A549 (cell line): ENCODE data around the gene P2RX5. TPM values are rescaled to one million over a fixed set of nuclear protein-coding genes. Genes with fewer than 3 reads are reported as not detected.

Experiments used
- ATAC-seq, 2 experiments: fragments of 200-7000 bp in 1 of 2; fragments of >200 bp in 1 of 2; cut with Nextera tagmentation in 1 of 2; cut with Tn5 transposase in 1 of 2; 3 replicates each; pipeline versions ENCODE4 v1.8.0 to v1.9.1; 2018 to 2020; ENCODE audit warnings: mild to moderate bottlenecking in 1 of 2, moderate library complexity in 1 of 2
- CTCF ChIA-PET: fragments of 300-600 bp; sonication (Branson Sonifier 250); formaldehyde crosslinking; extraction: SDS; loops from one replicate; lab custom pipeline; 2021; ENCODE audit warnings: antibody characterized with exemption, inconsistent platforms; lab: Yijun Ruan, JAX
- POLR2A ChIA-PET: fragments of 350-600 bp; formaldehyde crosslinking; extraction: SDS; loops from one replicate; lab custom pipeline; 2021; ENCODE audit warnings: antibody characterized with exemption, inconsistent platforms; lab: Yijun Ruan, JAX
- DNase-seq, 2 experiments: peaks; one replicate each; pipeline versions ENCODE4 v3.0.0 to v3.0.0-alpha.2; 2011 to 2016; ENCODE audit warnings: low read depth in 1 of 2, low spot score in 1 of 2
- FAIRE-seq: peaks from 2 replicates; lab custom pipeline; 2011; peaks lifted over from hg19 to GRCh38; lab: Jason Lieb, UNC
- H3K27ac ChIP-seq, 2 experiments: fragments of >200 bp; sonication (Bioruptor Twin); formaldehyde crosslinking; 3 replicates each; pipeline ENCODE4 v1.5.1; 2016 to 2017
- H3K4me1 ChIP-seq: fragments of >200 bp; sonication (Bioruptor Twin); formaldehyde crosslinking; 3 replicates; pipeline ENCODE4 v1.6.1; 2016
- H3K4me2 ChIP-seq: fragments of >200 bp; sonication (Bioruptor Twin); formaldehyde crosslinking; 3 replicates; pipeline ENCODE4 v1.6.1; 2016
- H3K4me3 ChIP-seq: fragments of >200 bp; sonication (Bioruptor Twin); formaldehyde crosslinking; 3 replicates; pipeline ENCODE4 v1.5.1; 2016
- H3K9me3 ChIP-seq: fragments of >200 bp; sonication (Bioruptor Twin); formaldehyde crosslinking; 3 replicates; pipeline ENCODE4 v1.6.1; 2016
- BCL3 ChIP-seq: fragments of >200 bp; sonication (Bioruptor Twin); formaldehyde crosslinking; IDR thresholded peaks from 3 replicates; pipeline ENCODE4 v1.6.1; 2016
- BHLHE40 ChIP-seq: IDR thresholded peaks from 2 replicates; pipeline ENCODE4 v1.6.1; 2012; ENCODE audit warnings: low read depth, low read length, inconsistent platforms
- CBX2 ChIP-seq: fragments of 200-600 bp; sonication (generic); IDR thresholded peaks from 2 replicates; pipeline ENCODE4 v1.6.1; 2016; ENCODE audit warnings: low read depth, mild to moderate bottlenecking, borderline replicate concordance
- CHD2 ChIP-seq: fragments of 150-350 bp; IDR thresholded peaks from 2 replicates; pipeline ENCODE4 v1.6.1; 2014; ENCODE audit warnings: low read length; ENCODE audit not compliant: partially characterized antibody
- CHD4 ChIP-seq: fragments of 200-600 bp; sonication (generic); IDR thresholded peaks from 2 replicates; pipeline ENCODE4 v1.6.1; 2016; ENCODE audit warnings: antibody characterized with exemption, mild to moderate bottlenecking, borderline replicate concordance
- E2F6 ChIP-seq: IDR thresholded peaks from 2 replicates; pipeline ENCODE4 v1.6.1; 2012; ENCODE audit warnings: low read depth, borderline replicate concordance
- ELK1 ChIP-seq: fragments of 150-350 bp; IDR thresholded peaks from 2 replicates; pipeline ENCODE4 v1.6.1; 2014; ENCODE audit warnings: low read depth, mild to moderate bottlenecking, low read length
- FOSL2 ChIP-seq, 2 experiments: fragments of 450-650 bp in 1 of 2; fragments of >200 bp in 1 of 2; sonication (Bioruptor Twin) in 1 of 2; formaldehyde crosslinking; IDR thresholded peaks; 2 replicates each; pipeline versions ENCODE4 v1.5.0 to v1.6.1; 2016 to 2020; ENCODE audit warnings: mild to moderate bottlenecking in 1 of 2, moderate library complexity in 1 of 2
- HDAC2 ChIP-seq: fragments of 200-600 bp; sonication (generic); IDR thresholded peaks from 2 replicates; pipeline ENCODE4 v1.6.1; 2016
- HES2 ChIP-seq: fragments of >200 bp; sonication (Bioruptor Twin); formaldehyde crosslinking; IDR thresholded peaks from 2 replicates; pipeline ENCODE4 v1.6.1; 2016
- HMGXB4 ChIP-seq: fragments of 250-450 bp; sonication (Bioruptor Pico); IDR thresholded peaks from 2 replicates; pipeline ENCODE4 v1.5.0; 2021; ENCODE audit warnings: mild to moderate bottlenecking, moderate library complexity, borderline replicate concordance
- HOXB5 ChIP-seq: fragments of 250-450 bp; sonication (Bioruptor Pico); IDR thresholded peaks from 2 replicates; pipeline ENCODE4 v1.5.0; 2020; ENCODE audit warnings: mild to moderate bottlenecking, moderate library complexity
- JUN ChIP-seq, 2 experiments: fragments of >200 bp; sonication (Bioruptor Twin); formaldehyde crosslinking; IDR thresholded peaks; 2 replicates in 1 of 2; 3 replicates in 1 of 2; pipeline ENCODE4 v1.6.1; 2016 to 2017
- MAX ChIP-seq: IDR thresholded peaks from 2 replicates; pipeline ENCODE4 v1.6.1; 2012
- MYC ChIP-seq: IDR thresholded peaks from 2 replicates; pipeline ENCODE4 v1.6.1; 2012; ENCODE audit warnings: mild to moderate bottlenecking, inconsistent platforms, low read length, improper control_type of control experiment, borderline replicate concordance
- NPAS2 ChIP-seq: fragments of 250-450 bp; sonication (Bioruptor Pico); IDR thresholded peaks from 2 replicates; pipeline ENCODE4 v1.8.0; 2022; ENCODE audit warnings: mild to moderate bottlenecking, moderate library complexity, borderline replicate concordance
- SMC3 ChIP-seq: fragments of >200 bp; sonication (Bioruptor Twin); formaldehyde crosslinking; IDR thresholded peaks from 3 replicates; pipeline ENCODE4 v1.6.1; 2018; ENCODE audit warnings: inconsistent platforms
- TP53 ChIP-seq: fragments of 250-450 bp; sonication (Bioruptor Pico); IDR thresholded peaks from 2 replicates; pipeline ENCODE4 v1.5.0; 2021; ENCODE audit warnings: mild to moderate bottlenecking, moderate library complexity
- ZFP36 ChIP-seq: fragments of 450-650 bp; IDR thresholded peaks from 2 replicates; pipeline ENCODE4 v1.6.1; 2014; ENCODE audit warnings: borderline replicate concordance; ENCODE audit not compliant: partially characterized antibody
- WGBS: methylation state at CpG from one replicate; pipeline ENCODE4 v1.1.6; 2017; ENCODE audit errors: missing lambda C conversion rate; 5-methylcytosine and 5-hydroxymethylcytosine counted together
- polyA plus RNA-seq, 4 experiments: library from polyadenylated mRNA; depleted of rRNA in 3 of 4; stranded (reverse); fragments of >200 nt; fragmentation: RNase III in 1 of 4; extraction: RNeasy Plus Mini Kit Qiagen cat#74134 plus additional on column Dnase treatment in 1 of 4; gene quantifications; 2 replicates in 3 of 4; 3 replicates in 1 of 4; pipeline ENCODE4 v1.2.3, GENCODE V29; 2011 to 2017

Gene P2RX5
- polyA plus RNA-seq, 2 of the 4 experiments (the other 2 are of a cell fraction), result 7.8 to 10.6 TPM

GRCh38 chr17:3630781-3631180 lies 65.2 kb downstream of the P2RX5 start:
- POLR2A ChIA-PET, result no interaction called here
- Histone ChIP-seq H3K27ac (no peak overlapping the region), H3K4me1 (peaks cover 7% of the 10 kb centered on the region; the same call in 2 of the 3 replicates), H3K4me2 (no peak overlapping the region), H3K4me3 (no peak overlapping the region)
- FAIRE-seq (no peak), ATAC-seq (no peak), DNase-seq (no peak)
- CTCF ChIA-PET, result interaction anchor here (1.0 to 4.4 kb wide), 3 partner anchors 9 to 21 kb away, joined by 4 to 20 read pairs (median 6); partner anchors contain the start of gene TRPV1
- WGBS, result 94% methylated on average over 10 of the region's 10 CpGs
- TF ChIP-seq CHD2 (no peak), HES2 (no peak), E2F6 (no peak), ZFP36 (no peak), HDAC2 (no peak), CHD4 (no peak), MYC (no peak), NPAS2 (no peak), CBX2 (no peak), SMC3 (no peak)
- TF ChIP-seq, all 56 proteins: peak for 0
- no peaks in the 10 kb centered on the region for H3K9me3 ChIP-seq

- Histone ChIP-seq H3K4me3 (no peak overlapping the region), H3K27ac (no peak overlapping the region), H3K9me3 (no peaks in the 10 kb centered on the region), H3K4me2 (no peak overlapping the region), H3K4me1 (no peaks in the 10 kb centered on the region)
- WGBS, result 93% methylated on average over 11 of the region's 11 CpGs
- CTCF ChIA-PET, result interaction anchor here (1.9 to 2.4 kb wide), 4 partner anchors 10 to 579 kb away, joined by 5 to 11 read pairs (median 7); no protein-coding TSS in a partner anchor
- ATAC-seq, result no peak
- FAIRE-seq, result no peak
- POLR2A ChIA-PET, result no interaction called here
- no peak for DNase-seq
- TF ChIP-seq HMGXB4 (CRISPR knock-in tag) (no peak), CHD4 (no peak), BHLHE40 (no peak), TP53 (CRISPR knock-in tag) (no peak), JUN (IDR thresholded peaks at IDR 0.05) (no peak)
Observed at GRCh38 chr17:3627769-3628167, 68.2 kb downstream of the P2RX5 start.

GRCh38 chr17:3626831-3627768 lies 68.9 kb downstream of the P2RX5 start:
- POLR2A ChIA-PET, result interaction anchor here (1.6 kb wide), 1 partner anchor 9 kb away, joined by 5 read pairs; the partner anchor contains the start of genes CTNS and SHPK
- CTCF ChIA-PET, result interaction anchor here (1.9 to 2.4 kb wide), 4 partner anchors 9 to 578 kb away, joined by 5 to 11 read pairs (median 7); no protein-coding TSS in a partner anchor
- ATAC-seq, result no peak

More at GRCh38 chr17:3626831-3627768, 68.9 kb downstream of the P2RX5 start:
- no peak for FAIRE-seq
- Histone ChIP-seq H3K4me1 (no peaks in the 10 kb centered on the region), H3K9me3 (no peaks in the 10 kb centered on the region), H3K4me2 (no peak overlapping the region), H3K27ac (no peak overlapping the region), H3K4me3 (no peak overlapping the region)
- no peak for DNase-seq
- WGBS, result 89% methylated on average over 16 of the region's 16 CpGs
- TF ChIP-seq HOXB5 (CRISPR knock-in tag), result no peak
- no peak for TF ChIP-seq FOSL2 (IDR thresholded peaks at IDR 0.05)
- no peak for TF ChIP-seq FOSL2 (CRISPR knock-in tag; IDR thresholded peaks at IDR 0.05)
- no peak for TF ChIP-seq ELK1
- no peak for TF ChIP-seq MAX
- TF ChIP-seq HES2, result no peak
- TF ChIP-seq BCL3, result no peak
- no peak for TF ChIP-seq TP53 (CRISPR knock-in tag)
